HUDEP-2 (cell line): ENCODE measurements around the gene SCAMP3.

ENCODE experiments used
- DNase-seq, 76 experiments: peaks; one replicate each; lab custom pipeline; 2025; ENCODE audit not compliant: unreplicated experiment in 76 of 76; lab: John Stamatoyannopoulos, UW

The SCAMP3 gene

DNA sequence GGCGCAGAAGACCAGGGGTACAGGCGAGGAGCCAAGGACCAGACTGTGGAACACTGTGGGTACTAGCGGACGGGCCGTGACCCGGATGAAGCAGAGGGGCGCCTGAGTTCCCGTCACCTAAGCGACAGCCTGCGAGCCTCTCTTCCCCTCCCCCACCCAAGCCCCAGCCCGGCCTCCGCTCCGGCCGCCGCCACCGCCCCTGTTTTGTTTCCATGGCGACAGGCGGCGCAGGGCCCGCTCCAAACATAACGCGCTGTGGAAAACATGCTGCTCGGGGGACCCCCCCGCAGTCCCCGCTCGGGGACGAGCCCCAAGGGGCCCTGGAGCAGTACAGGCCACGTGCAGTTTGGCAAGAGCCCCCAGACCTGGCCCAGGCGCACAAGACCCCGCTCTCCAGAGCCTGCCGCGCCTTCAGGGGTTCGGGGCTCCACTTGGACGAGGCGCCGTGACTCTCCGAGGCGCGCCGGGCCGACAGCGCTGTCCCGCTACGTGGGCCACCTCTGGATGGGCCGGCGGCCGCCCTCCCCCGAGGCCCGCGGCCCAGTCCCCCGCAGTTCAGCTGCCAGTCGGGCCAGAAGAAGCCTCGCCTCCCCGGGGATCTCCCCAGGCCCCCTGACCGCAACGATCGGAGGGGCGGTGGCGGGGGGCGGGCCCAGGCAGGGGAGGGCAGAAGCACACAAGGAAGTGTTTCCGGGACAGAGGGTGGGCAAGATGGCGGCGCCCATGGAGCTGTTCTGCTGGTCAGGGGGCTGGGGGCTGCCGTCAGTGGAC is 53.4 kb downstream of the SCAMP3 start, which contains the start of gene MTX1:
TSS of gene MTX1 (plus strand) at position 155 of the 771 bp plus-strand sequence. CDS start at position 265, 110 bp downstream.
- peak in 73 of 76 experiments; percentile 15 to 87 (median 73) for DNase-seq

DNA sequence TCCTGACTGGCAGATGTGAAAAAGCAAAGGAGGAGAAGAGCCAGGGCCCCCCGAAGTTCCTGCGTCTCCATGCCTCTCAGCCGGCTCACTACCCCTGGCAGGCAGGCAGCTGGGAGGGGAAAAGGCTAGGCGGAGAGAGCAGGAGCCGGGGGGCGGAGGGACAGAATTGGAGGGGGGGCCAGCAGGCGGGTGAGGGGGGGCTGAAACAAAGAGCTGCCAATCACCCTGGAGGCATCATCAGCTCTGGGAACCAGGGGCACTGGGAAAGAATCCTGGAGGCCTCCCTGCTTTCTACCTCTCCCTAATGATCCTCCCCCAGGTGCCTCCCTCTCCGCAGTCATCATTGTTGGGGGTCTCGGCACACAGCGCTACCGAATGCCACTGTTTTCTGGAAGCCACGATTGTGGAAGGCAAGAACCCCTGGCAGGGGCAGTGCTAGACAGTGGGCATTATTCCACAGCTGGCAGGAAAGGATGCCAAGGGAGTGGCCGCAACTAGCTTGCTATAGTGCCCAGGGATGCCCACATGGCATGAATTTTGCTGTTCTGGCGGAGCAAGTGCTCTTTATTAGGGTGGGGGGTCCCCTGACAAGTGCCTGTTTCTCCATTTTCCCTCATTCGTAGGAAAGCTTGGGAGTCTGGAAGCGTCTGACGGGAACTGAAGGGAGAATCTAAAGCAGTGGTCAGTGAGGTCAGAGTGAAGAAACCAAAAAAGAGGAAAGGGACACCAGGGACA is 54.2 kb downstream of the SCAMP3 start, which contains the start of gene THBS3:
TSS of gene THBS3 (minus strand) at position 92 of the 735 bp plus-strand sequence. CDS start at position 71, 21 bp downstream.
- DNase-seq, result peak in 2 of 76 experiments; percentile 9 to 15

DNA sequence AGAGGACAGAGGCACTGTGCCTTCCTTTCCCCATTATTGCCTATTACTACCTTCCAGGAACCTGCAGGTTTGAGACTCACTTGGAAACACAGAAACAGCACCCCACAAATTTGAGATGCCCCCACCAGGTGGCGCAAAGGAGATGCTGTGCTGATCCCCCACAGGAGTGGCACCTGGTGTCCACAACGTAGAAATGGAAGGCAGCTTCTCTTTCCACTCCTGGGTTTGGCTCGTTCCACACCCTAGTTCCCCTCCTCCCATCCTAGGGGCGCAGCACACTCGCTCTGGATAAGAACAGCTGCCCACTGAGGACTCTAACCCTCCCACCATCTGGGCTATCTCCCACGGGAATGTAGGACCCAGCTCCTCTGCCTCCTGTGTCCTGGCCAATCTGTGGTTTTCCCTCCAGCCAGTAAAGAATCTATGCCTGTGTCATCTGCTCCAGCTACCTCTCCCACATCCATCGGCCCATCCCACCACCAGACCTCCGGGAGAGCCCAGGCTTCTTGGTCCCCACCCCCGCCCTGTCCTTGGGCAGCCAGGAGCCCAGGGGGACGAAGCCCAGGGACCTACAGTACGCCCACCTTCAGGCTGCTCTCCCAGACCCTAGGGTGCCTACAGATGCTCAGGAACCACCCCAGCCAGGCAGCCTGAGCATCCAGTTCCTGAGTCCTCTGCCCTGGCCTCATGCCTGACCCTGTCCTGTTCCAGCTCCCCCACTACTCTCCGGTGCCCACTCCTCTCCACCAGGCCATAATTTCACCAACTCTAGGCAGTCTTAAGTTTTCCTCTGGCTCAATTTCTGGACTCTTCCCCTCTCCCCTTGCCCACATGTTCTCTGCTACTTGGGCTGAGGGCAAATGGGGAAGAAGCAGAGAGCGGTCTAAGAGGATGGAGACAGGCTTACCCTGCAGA is 55.0 kb downstream of the SCAMP3 start:
- DNase-seq, result peak in 73 of 76 experiments; percentile 27 to 89 (median 77)
